Left kidney (tissue), 8 donors: Measurements from ENCODE around the gene TIMM9. TPM values are rescaled to one million over a fixed set of nuclear protein-coding genes. Genes with fewer than 3 reads are reported as not detected.
"Not testable (repeated sequence)": the region's sequence is repeated elsewhere in the genome, so short reads cannot be mapped to it uniquely, and the experiment has no call there.

Source experiments
- DNase-seq: peaks from one replicate; pipeline ENCODE4 v3.0.0-alpha.2; 2013
- long read RNA-seq, 8 donors: transcript quantifications; one replicate each; lab custom pipeline, GENCODE V29; 2026
- polyA plus RNA-seq: library from polyadenylated mRNA; unstranded; fragments of 120-200 nt; gene quantifications from one replicate; pipeline ENCODE4 v1.2.1, GENCODE V29; 2013; ENCODE audit not compliant: insufficient read length

The TIMM9 gene, protein sequence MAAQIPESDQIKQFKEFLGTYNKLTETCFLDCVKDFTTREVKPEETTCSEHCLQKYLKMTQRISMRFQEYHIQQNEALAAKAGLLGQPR
- polyA plus RNA-seq: 78.1 TPM
- long read RNA-seq, donor 1, partial matches to known transcripts: 28 of 31 reads
- long read RNA-seq, donor 1, other reads (novel, unspliced or antisense): 0 of 31 reads
- long read RNA-seq, donor 2, partial matches to known transcripts: 18 of 22 reads
- long read RNA-seq, donor 2, other reads (novel, unspliced or antisense): 0 of 22 reads
- long read RNA-seq, donor 3, partial matches to known transcripts: 23 of 26 reads
- long read RNA-seq, donor 3, other reads (novel, unspliced or antisense): 0 of 26 reads
- long read RNA-seq, donor 4, partial matches to known transcripts: 0 of 1 reads
- long read RNA-seq, donor 4, other reads (novel, unspliced or antisense): 0 of 1 reads
- long read RNA-seq, donor 5, transcript TIMM9-205 (4 exons, 430 nt): major isoform, 6 of 65 reads
- long read RNA-seq, donor 5, partial matches to known transcripts: 58 of 65 reads
- long read RNA-seq, donor 5, other reads (novel, unspliced or antisense): 0 of 65 reads
- long read RNA-seq, donor 6, partial matches to known transcripts: 22 of 25 reads
- long read RNA-seq, donor 6, other reads (novel, unspliced or antisense): 0 of 25 reads
- long read RNA-seq, donor 7, partial matches to known transcripts: 52 of 57 reads
- long read RNA-seq, donor 7, other reads (novel, unspliced or antisense): 0 of 57 reads
- long read RNA-seq, donor 8, partial matches to known transcripts: 17 of 18 reads
- long read RNA-seq, donor 8, other reads (novel, unspliced or antisense): 0 of 18 reads

DNA sequence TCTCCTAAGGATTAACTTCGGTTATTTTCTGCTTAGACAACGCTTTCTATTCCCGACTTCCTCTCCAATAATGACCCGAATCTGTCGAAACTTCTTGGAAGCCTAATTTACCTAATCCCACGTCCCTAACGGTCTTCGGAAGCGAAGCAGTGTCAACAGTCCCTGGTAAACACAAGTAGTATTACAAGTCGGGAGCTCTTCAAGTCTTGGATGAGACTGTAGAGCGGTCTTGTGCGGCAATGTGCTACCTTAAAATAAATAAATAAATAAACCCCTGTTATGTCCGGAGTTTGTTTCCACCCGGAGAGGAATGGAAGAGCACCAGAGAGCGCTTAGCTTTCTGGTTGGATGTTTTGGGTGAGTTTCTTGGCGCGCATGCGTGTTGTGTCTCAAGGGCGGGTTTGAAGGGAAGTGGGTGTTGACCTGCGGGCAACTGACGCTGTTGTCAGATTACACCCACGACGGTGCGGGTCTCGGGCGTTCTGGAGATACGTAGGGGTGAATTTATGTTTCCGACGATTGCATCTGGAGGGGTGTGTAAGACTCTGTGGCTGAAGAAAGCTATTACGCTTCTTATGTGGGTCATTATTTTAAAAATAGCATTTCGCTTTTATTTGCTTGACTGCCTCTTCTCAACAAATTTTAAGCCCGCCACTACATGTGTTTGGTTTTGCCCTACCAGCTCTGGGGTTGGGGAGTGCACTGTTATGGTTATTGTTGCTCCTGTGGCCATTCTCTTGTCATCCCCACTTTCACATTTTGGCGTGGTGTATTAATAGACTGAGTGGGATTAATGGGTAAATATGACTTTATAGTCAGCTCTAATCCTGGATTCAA, at the start of gene TIMM9, which contains the start of gene KIAA0586:
Gene TIMM9, minus strand, starts transcription at position 251 of the 837 bp plus-strand sequence. CDS start 15,586 bp downstream, outside the sequence.
Gene KIAA0586, plus strand, starts transcription at position 439 of the 837 bp plus-strand sequence. CDS start 546 bp downstream, outside the sequence.
- DNase-seq: peak; percentile 99

DNA sequence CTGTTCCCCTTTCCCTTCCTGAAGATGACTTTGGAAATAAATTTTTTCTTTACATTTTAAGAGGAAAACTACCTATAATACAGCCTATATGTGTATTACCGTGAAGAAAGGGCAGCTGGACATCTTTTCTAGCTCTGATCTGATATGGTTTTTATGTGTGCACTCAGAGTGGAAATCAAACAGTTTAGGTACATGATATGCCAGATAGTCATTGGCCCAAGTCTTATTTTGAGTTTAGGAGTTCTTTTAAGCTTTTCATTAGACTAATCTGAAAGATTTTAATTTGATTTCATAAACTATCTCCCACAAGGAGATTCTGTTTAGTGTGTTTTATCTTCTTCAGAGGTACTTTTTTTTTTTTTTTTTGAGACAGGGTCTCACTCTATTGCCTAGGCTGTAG, 49.0 kb upstream of the TIMM9 start:
- DNase-seq: no peak

DNA sequence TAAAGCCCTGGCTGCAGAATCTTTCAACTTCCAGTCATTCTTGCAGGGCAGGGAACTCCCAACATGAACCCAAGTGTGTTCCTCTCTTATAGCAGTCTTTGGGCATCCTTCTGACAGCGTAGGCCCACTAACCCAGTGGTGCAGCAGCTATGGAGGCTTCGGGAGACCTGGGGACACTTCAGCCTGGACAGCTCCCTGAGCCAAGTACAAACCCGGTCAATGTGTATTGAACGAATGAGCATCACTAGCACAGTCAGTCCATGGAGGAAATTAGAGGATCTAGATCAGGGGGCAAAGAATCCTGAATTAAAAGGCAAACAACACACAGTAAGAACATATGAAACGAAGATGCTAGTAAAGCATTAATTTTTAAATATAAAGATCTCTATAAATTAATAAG, 42.0 kb upstream of the TIMM9 start:
- no peak for DNase-seq

DNA sequence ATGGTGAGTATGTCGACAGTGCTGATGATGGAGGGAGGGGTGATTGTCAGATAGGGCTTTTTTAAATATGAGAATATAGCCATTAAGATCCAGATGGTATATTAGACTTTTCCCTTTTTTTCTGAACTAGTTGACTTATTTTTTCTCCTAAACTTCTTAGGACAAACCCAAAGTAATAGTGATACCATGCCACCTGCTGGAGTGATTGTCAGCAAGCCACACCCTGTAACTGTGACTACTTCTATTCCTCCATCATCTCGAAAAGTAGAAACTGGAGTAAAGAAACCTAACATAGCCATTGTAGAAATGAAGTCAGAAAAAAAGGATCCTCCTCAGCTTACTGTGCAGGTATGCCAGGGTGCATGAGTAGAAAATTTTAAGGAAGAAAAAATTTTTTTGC, 40.2 kb upstream of the TIMM9 start:
- DNase-seq: no peak

DNA sequence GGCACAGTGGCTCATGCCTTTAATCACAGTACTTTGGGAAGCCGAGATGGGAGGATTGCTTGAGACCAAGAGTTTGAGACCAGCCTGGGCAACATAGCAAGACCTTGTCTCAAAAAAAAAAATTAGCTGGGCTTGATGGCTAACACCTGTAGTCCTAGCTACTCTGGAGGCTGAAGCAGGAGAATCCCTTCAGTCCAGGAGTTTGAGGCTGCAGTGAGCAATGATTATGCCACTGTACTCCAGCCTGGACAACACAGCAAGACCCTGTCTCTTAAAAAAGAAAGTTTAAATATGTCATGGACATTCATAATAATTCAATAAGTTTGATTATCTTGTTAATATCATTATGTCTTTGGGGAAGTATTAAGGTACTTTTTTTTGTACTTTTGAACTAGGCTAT, 39.1 kb upstream of the TIMM9 start:
- no peak for DNase-seq

DNA sequence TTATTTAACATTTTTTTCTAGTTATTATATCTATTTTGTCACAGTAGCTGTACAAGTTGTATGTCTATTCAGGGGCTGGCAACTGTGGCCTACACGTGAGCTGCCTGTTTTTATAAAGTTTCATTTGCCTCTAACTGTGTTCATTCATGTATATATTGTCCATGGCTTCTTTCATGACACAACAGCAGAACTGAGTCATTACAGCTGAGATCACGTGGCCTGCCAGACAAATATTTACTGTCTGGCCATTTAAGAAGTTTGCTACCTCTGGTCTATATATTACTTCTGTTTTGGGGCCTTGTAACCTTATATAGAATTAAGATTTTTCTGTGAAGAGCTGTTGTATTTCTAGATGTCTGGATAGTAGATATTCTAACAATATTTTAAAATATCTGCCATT, 38.1 kb upstream of the TIMM9 start:
- no peak for DNase-seq

DNA sequence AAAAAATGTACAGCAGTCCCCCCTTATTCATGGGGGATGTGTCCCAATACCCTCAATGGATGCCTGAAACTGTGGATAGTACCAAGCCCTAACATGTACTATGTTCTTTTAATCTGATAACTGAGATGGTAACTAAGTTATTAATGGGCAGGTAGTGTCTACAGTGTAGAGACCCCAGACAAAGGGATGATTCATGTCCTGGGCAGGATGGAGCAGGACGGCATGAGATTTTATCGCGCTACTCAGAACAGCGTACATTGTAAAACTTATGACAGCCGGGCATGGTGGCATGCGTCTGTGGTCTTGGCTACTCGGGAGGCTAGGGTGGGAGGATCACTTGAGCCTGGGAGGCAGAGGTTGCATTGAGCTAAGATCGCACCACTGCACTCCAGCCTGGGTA, 37.3 kb upstream of the TIMM9 start:
- DNase-seq: no peak

DNA sequence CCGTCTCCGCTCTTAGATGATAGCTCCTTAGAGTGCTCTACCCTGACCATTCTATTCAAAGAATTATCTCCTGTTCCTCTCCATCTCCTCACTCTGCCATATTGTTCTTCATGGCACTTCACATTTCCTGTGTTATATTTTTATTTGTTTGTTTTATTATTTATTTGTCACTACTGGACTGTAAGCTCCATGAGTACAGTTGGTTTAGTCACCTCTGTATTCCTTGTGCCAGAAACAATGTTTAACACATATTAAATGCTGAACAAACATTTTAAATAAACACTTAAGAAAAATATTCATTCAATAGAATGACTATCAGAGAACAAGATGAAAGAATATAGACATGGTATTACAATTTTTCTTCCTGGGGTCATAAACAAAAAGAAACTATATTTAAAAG, 35.8 kb upstream of the TIMM9 start:
- DNase-seq: no peak

DNA sequence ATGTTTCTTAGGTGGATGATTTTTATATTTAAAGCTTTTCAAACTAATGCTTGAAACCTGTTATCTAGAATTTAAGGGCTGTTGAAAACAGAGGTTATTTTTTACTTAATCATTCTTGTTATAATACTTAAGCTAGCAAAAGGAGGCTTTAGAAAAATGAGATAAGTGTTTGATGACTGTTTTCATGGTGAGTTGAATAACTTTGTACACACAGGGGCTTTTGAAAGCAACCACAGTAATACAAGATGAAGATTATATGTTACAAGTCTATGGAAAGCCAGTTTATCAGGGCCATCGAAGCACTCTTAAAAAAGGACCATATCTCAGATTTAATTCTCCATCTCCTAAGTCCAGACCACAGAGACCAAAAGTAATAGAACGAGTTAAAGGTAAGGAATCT, 33.4 kb upstream of the TIMM9 start:
- no peak for DNase-seq

DNA sequence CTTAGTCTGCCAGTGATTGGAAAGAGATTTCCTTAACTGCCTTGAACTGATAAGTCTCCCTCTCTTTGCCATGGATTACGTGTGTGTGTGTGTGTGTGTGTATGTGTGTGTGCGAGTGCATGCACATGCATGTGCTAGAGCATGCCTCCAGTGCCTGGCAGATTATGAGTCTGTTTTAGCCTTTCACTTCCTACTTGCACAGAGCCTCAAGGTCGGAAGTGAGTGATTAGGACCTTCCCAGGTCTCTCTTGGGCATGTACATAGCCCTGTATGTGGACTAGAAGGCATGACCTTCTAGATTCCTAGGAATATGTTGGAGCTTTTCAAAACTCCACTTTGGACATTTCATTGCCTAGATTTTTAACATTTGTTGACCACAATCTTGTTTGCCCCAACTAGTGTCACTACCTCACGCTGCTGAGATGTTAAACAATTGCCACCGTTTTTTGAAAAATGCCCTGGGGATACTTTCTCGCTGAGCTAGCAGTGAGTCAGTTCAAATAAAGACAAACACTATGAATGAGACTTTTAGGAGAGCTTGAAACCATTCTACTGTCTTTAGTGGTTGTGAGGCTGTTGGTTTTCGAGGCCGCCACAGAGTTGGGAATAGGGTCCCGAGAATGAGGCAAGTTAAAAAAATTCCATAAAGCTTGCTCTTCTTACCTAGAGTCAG, 28.4 kb upstream of the TIMM9 start:
- DNase-seq: no peak

DNA sequence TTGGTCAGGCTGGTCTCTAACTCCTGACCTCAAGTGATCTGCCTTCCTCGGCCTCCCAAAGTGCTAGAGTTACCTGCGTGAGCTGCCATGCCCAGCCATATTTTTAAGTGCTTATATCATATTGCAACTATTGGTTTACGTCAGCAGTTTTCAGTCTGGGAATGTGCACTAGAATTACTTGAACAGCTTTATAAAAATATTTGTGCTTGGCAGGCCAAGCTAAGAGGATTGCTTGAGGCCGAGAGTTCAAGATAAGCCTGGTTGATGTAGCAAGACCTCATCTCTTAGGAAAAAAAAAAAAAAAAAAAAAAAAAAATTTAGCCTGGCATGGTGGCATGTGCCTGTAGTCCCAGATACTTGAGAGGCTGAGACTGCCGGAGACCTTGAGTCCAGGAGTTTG, 17.3 kb upstream of the TIMM9 start:
- DNase-seq: no peak

DNA sequence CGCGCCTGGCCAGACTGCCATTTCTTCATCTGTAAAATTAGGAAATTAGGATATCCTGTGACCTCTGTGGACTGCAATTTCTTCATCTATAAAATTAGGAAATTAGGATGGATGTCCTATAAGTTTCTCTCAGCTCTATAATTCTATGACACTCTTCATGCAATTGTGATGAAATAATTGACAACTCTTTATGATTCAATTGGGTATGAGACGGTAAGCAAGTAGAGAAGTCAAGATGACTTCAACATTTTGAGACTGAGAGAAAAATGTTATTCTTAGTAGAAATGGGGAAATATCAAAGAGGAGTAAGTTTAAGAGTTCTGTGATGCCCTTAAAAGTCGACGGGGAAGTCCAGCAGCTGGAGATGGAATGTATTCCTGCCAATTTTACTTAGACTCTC, 12.1 kb upstream of the TIMM9 start:
- no peak for DNase-seq

DNA sequence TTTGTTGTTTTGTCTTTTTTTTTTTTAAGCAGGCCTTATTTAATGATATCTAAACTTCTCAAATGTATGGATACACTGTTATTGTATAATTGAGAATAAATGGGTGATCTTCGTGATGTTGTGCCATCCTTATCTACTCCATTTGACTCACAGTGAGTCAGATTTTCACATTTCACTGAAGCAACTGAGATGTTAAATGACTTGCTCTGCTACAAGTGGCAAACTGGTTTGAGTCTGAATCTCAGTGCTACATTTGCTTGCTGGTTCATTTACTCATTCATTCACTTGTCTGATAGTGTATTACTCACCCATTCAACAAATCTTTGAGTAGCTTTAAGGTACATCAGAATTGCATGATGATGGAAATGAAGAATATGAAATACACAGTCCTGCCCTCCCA, 2.8 kb upstream of the TIMM9 start:
- DNase-seq: no peak

DNA sequence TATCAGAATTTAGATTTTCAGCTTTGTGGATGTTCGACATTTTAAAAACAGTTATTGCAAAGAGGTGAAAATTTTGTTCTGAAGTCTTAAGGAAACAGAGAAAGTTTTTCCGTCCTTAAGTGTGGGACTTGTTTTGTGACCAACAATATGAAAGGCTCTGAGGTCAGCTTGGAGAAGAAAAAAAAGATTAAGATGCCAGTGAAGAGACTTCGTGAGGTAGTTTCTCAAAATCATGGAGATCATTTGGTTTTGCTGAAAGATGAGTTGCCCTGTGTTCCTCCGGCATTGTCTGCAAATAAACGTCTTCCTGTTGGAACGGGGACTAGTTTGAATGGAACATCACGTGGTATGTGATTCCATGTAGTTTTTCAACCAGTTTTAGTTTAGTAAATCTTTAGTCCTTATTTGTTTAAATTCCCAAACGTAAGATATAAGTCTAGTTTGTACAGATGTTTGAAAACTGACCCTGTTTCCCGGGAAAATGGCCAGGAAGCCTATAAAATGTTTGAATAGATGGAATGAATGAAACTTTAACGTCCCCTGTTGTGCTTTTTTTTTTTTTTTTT, 870 bp upstream of the TIMM9 start:
- DNase-seq: peak; percentile 38

DNA sequence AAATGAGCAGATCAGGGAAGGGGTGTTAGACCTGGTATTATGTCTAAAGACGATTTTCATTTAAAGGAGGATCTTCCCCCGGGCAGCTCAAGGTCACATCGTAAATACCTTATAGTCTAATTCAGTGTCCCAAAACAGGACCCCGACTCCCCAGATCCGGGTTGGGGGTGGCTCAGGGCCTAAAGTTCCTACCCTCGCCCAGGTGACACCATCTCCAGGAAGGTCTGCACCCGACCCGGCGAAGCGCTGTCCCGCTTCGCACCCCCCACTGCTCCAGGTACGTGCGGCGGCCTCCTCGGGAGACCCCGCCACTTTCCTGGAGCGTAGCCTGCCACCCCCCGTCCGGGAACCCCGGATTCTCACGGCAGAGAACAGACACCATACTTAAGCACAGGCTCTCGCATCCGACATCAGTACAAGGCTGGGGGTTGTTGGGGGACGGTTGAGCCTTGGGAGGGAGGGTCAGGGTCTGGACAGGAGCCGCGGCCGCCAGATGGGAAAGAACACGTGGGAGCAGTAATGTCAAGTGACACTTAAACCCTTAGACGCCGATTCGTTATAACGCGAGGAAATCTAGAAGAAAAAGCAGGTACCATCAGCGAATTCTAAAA, 556 bp downstream of the TIMM9 start:
- DNase-seq: peak; percentile 1

DNA sequence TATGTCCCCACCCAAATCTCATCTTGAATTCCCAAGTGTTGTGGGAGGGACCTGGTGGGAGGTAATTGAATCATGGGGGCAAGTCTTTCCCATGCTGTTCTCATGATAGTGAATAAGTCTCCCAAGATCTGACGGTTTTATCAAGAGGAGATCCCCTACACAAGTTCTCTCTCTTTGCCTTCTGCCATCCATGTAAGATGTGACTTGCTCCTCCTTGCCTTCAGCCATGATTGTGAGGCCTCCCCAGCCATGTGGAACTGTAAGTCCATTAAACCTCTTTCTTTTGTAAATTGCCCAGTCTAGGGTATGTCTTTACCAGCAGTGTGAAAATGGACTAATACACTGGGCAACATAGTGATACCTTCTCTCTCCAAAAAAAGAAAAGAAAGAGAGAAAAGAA, 10.4 kb downstream of the TIMM9 start:
- DNase-seq: not testable (repeated sequence)

DNA sequence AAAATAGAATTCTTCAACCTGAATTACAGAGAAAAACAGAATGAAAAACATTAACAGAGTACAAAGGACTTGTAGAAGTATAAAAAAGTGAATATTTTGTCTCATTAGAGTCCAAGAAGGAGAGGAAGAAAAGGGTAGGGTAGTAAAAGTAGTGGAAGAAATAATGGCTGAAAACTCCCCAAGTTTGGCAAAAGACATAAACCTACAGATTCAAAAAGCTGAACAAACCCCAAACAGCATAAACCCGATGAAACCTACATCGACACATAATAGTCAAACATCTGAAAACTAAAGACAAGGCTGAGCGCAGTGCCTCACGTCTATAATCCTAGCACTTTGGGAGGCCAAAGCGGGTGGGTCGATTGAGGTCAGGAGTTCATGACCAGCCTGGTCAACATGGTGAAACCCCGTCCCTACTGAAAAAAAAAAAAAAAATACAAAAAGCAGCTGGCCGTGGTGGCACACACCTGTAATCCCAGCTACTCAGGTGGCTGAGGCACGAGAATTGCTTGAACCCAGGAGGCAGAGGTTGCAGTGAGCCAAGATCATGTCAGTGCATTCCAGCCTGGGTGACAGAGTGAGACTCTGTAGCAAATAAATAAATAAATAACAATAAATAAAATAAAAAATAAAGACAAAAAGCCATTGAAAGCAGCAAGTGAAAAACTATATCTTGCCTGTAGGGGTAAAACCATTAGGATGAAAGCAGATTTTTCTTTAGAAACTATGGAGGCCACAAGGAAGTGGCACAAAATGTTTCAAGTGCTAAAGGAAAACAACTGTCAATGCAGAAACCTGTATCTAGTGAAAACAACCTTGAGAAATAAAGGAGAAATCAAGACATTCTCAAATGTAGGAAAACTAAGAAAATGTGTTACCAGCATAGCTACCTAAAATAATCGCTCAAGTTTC, 11.4 kb downstream of the TIMM9 start:
- DNase-seq: no peak

DNA sequence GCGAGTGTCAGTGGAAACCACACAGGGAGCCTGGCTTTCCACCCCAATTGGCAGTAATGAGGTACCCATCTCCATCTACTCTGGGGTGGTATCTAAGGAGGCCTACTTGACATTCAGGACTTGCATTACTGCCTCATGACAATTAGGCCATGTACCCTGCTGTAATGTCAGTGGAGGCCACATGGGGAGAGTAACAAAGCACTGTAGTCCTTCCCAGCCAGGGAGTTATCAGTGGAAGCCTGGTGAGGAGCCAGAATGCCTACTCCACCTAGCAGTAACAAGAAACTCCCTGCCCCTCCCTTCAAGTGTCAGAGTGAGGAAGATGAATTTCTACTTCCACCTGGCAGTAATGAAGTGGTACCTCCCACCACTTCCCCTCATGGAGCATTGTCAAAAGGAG, 12.5 kb downstream of the TIMM9 start:
- DNase-seq: no peak

DNA sequence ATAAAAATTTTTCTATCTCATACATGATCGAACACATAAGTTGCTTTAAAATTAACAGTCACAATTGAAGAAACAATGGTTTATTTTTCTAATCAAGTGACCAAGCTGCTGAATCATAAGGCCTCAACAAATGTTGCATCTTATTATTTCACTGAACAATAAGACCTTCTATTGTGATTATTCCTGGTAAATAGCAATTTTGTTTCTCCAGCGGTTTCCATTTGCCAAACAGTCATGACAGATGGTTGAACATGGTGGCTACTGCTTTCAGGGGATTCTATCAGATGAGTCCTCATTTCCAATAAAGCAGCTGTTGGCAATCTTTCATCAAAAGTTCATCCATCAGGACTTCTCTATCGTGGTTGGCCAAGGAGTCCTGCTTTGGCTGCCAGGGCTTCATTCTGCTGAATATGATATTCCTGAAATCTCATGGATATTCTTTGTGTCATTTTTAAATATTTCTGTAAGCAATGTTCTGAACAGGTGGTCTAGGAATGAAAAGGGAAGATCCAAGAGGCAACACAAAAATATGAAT, 18.6 kb downstream of the TIMM9 start:
- no peak for DNase-seq
